NCI-H774 (cell line): ENCODE data around the gene FRMD7.

Experiments used
- DNase-seq: peaks from one replicate; lab custom pipeline; 2025; lab: John Stamatoyannopoulos, UW

Gene FRMD7

DNA sequence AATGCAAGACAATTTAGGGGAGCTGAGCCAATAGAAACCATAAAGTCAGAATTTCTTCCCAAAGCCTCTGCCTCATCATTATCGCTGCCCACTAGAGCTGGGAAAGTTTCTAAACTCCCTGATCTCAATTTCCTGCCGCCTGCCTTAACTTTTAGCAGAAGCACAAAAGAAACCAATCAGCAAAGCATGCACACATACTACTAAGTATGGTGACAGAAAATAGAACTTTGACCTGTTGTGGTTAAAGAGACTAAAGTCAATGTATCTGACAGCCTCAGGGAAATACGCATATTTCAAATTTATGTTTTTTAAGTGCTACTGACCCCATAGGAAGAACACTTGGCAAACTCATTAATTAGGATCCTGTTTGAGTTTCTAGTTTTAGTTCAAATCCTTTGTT is 94.7 kb downstream of the FRMD7 start:
- DNase-seq = no peak

- DNase-seq = no peak
Observed at GRCh38 chrX:132031867-132032266, 96.0 kb downstream of the FRMD7 start.

DNA sequence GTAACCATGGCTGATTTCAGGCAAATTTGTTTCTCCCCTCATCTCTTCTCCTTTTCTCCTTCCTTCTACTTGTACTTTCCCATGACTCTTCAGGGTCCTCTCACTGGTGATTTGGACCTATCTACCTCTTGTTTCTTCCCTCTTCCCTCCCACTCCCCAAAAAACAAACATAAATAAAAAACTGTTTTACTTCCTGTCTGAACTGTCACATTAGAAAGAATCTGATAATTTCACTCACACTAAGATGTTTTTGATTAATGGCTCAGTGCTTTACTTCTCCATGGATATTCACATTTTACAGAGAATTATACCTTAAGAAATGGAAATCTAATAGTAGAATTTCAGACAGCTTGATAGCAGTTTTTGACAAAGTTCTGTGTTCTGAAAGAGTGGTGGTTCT is 97.6 kb downstream of the FRMD7 start:
- no peak for DNase-seq
